ENCODE measurements around the gene PLS3.

The PLS3 gene

DNA sequence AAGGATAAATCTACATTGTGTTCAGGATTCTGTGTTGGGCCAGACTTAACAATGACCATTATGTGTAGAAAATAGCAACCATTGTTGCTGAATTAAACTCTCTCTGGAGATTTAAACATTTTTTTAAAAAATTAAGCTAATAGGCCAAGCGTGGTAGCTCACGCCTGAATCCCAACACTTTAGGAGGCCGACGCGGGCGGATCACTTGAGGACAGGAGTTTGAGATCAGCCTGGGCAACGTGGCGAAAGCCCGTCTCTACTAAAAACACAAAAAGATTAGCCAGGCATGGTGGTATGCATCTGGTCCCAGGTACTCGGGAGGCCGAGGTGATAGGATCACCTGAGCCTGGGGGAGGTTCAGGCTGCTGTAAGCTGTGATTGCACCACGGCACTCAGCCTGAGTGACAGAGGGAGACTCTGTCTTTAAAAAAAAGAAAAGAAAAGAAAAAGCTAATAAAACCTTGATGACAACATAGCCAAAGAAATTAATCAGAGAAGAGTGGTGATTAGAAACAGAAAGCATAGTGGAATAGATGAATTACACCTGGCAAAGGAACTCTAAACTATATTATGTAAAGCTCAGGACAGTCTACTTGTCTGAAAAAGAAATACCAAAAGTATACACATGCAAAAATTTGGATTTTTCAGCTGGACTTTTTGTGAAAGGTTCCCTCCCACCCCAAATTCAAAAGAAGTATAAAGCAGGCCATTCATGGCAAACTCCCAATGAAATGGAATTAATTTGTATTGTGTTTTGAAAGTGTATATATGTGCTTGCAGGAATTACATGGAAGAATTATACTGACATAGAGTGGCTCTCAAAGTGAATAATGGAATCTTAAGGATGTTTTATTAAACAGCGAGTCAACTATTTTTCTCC lies 21.9 kb downstream of the PLS3 start:
- H3K4me3 ChIP-seq (ENCODE audit: low read length), result no peak overlapping the region
- TF ChIP-seq ZNF274 (IDR thresholded peaks at IDR 0.05; ENCODE audit: low read depth, low read length), result no peak

DNA sequence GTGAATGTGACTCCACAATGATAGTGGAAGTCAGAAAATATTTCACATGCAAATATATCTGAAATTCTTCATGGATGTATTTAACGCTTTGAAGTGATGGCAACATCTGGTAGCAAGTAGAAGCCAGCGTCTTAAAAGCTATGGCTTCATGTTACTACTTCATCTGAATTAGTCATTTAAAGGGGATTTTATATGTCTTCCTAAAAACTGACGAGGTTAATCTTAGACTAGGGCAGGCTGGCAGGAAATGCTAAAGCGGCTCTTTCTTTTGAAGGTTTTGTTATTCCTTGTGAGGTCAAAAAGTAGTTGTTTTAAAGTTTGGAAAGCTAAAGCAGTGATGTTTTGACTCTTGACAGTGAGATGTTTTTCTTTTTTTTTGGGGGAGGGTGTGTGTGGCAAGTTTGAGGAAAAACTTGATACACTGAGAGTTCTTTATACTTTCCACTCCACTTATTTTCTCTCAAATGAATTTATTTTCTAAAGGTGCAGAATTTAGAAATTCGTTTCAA lies 22.6 kb downstream of the PLS3 start:
- no peak overlapping the region for H3K4me3 ChIP-seq (ENCODE audit: low read length)
- no peak for TF ChIP-seq ZNF274 (IDR thresholded peaks at IDR 0.05; ENCODE audit: low read depth, low read length)

DNA sequence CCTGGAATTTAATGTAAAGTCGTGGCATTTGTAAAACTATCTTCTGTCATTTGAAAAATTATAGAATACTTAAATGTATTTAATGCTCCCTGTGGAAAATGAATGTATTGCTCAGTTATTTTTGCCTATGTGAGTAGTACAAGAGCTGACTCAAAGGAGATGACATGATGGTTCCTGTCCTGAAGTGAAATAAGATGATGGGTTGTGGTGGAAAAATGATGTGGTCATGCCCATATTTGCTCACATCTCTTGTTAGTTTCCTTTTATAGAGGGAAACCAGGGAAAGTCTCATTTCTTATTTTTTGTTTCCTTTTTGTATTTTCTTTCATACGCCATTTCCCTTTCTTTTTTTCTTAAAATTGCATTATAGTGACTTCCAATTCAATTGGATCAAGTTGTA lies 23.7 kb downstream of the PLS3 start:
- no peak overlapping the region for H3K4me3 ChIP-seq (ENCODE audit: low read length)
- TF ChIP-seq ZNF274 (IDR thresholded peaks at IDR 0.05; ENCODE audit: low read depth, low read length), result no peak

DNA sequence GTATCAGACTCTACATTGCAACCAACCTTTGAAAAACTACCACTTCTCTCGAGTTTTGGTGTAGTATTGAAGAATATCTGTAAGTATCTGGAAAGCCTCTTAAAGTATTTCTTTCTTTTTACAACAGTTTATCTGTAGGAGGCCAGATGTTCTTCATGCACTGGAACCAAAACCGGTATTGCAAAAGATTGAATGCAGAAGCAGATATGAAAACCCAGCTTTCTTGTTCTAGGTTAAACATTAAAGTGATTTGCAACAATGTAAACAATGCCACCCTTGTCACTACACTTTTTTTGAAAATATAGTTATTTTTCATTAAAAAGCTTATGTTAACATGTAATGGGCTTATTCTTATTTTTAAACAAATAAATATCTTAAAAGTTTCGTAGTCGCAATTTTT lies 27.2 kb downstream of the PLS3 start:
- H3K4me3 ChIP-seq (ENCODE audit: low read length), result no peak overlapping the region

DNA sequence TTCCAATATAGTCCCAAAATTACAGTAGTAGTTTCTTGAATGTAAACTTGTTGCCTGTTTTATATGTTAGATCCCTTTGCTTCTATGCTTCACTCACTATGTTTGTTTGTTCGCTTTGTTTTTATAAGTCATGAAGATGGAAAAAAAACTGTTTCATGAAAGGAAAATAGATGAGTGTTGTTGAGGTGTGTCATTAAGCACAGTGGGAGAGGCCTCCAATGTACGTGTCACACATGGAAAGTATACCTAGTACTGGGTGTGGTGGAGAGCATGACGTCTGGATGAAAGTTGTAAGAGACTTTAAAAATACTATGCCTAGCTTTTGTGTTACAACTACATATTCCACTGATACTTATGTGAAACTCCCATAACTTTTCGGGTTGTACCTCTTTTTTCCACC lies 28.4 kb downstream of the PLS3 start:
- no peak overlapping the region for H3K4me3 ChIP-seq (ENCODE audit: low read length)
- no peak for TF ChIP-seq ZNF274 (IDR thresholded peaks at IDR 0.05; ENCODE audit: low read depth, low read length)

More for the DNA sequence above, 27.2 kb downstream of the PLS3 start:
- no peak for TF ChIP-seq ZNF274 (IDR thresholded peaks at IDR 0.05; ENCODE audit: low read depth, low read length)

DNA sequence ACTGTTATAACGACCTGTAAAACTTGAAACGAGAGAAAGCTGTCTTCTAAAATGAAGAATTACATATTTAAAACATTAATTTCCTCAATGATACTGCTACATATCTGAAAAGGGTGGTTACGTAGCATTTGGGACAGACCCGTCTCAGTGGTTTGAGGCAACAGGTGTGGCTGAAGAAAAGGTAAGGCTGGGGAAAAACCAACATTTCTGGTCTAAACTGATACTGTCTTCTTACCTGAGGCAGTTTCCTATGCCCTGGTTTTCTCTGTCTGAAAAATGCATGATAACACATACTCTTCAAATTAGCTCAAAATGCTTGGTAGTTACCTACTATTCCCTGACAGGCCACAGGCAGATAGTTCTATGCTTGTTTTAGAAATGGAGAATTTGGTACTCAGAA lies 30.4 kb downstream of the PLS3 start:
- no peak overlapping the region for H3K4me3 ChIP-seq (ENCODE audit: low read length)
- TF ChIP-seq ZNF274 (IDR thresholded peaks at IDR 0.05; ENCODE audit: low read depth, low read length), result no peak

DNA sequence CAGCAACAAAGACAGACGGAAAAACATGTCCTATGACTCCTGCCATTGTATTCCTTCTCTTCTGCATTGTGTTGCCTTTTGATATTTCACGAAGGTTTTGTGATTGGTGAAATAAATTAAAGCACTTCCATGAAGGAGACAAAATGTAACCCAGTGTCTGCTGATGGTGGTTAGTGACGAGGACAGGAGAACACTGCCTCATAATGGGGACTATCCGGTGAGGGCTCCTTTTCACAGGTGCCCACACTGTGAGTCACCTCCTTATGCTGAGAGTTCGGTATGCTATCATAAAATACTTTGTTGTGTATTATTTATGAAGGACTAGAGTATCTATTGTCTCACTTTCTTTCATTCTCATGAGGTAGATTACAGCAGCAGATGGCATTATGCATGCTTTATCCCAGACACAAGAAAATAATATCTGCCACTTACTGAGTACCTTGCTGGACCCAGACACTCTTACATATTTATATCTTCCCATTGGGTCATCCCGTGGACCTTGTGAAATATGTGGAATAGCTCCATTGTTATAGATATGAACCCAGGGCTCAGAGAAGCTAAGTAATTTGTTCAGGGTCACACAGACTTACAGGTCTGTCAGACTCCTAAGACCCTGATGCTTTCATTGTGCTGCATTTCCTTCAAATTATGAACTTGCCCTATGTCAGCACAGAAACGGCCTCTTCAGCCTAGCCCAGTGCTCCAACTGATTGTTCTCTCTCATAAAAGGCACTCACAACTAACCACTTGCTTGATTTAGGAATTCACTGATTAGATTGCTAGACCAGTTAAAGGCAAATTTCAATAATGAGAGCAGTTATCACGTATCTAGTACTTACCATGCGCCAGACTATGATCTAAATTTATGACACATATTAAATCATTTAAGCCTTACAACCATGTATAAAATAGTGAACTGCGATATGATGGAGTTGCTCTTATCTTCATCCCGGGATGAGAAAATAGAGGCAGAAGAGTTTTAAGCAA lies 31.2 kb downstream of the PLS3 start:
- H3K4me3 ChIP-seq (ENCODE audit: low read length), result no peak overlapping the region
- TF ChIP-seq ZNF274 (IDR thresholded peaks at IDR 0.05; ENCODE audit: low read depth, low read length), result no peak

DNA sequence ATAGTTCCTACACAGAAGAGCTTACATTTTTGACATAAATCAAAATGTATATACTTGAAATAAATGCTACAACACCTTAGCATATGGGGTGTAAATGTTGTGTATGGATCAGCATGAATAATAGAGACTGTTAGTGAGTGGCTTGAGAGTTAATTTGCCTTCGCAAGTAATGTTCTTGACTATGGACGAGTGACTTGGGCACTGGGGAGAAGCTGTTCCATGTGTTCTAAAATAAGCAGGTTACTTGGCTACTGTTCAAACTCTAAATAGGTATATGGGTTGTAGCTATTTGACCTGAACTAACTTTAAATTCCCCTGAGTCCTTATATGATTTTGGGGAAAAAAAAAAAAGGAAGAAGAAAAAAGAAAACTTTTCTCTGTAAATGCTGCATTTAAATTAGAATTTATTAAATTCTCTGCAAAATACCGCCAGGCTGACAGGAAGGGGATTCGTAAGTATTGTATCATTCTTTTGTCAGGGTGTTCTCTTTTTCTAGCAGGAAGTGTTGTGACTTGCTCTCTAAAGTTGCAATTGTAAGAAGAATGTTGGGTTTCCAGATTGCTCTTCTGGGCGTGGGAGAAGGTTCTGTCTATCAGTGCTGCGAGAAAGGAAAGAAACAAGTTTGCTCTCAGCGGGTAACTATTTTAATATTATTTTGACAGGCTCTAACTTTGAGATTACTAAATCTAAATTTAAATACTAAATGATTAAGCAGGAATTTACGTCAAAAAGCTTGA lies 32.2 kb downstream of the PLS3 start:
- TF ChIP-seq ZNF274 (IDR thresholded peaks at IDR 0.05; ENCODE audit: low read depth, low read length), result no peak
- H3K4me3 ChIP-seq (ENCODE audit: low read length), result no peak overlapping the region

DNA sequence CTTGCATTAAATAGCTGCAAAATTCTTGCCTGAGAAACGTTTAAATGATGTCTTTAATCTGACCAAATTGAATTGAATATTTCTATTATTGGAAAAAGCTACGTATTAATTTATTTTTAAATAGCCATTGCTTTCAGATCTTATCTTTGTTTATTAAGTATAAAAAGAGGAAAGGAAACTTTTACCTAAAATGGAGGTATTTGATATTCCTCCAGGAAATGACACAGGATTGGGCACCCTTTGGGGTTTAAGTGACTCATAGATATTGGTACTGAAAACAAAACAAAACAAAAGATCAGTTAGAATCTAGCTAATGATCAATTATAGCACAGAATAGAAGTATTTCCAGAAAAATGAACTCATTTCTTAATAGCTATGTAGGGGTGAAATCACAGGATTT lies 34.1 kb downstream of the PLS3 start:
- no peak overlapping the region for H3K4me3 ChIP-seq (ENCODE audit: low read length)
- TF ChIP-seq ZNF274 (IDR thresholded peaks at IDR 0.05; ENCODE audit: low read depth, low read length), result no peak

DNA sequence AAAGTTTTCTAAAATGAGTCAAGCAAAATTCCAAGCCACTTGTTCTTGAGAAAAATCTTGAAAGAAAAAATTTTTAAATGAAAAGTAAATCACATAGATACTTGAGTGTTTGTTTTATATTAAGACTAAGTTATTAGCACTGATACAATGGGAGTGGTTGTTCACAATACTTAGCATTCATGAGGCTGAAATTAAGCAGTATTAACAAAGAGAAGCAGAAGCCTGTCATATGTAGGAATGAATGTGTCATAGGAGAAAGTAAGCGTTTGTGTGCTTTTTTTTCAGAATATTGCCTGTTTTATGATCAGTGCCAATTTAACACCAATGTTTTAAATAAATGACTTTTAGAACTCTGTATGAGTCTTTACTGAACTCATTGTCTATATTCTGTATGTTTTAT lies 37.6 kb downstream of the PLS3 start:
- no peak for TF ChIP-seq ZNF274 (IDR thresholded peaks at IDR 0.05; ENCODE audit: low read depth, low read length)

DNA sequence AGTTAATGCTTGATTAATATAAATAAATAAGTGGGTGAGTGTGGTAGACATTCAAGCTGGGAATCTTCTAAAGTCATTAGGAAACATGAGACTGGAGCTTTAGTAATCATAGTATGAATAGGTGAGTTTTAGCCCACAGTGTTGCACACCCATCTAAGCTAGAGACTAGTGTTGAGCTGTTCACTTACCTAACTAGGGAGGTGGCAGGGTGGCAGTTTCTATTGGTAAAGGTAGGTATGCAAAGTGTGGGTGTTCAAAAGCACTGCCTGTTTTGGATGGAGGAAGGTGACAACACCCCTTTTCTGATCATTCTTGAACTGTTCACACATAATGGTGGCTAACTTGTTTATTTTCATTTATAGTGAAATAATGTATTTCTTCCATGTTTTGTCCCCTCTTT lies 41.3 kb downstream of the PLS3 start:
- no peak for TF ChIP-seq ZNF274 (IDR thresholded peaks at IDR 0.05; ENCODE audit: low read depth, low read length)

More for the DNA sequence above, 37.6 kb downstream of the PLS3 start:
- H3K4me3 ChIP-seq (ENCODE audit: low read length), result no peak overlapping the region

DNA sequence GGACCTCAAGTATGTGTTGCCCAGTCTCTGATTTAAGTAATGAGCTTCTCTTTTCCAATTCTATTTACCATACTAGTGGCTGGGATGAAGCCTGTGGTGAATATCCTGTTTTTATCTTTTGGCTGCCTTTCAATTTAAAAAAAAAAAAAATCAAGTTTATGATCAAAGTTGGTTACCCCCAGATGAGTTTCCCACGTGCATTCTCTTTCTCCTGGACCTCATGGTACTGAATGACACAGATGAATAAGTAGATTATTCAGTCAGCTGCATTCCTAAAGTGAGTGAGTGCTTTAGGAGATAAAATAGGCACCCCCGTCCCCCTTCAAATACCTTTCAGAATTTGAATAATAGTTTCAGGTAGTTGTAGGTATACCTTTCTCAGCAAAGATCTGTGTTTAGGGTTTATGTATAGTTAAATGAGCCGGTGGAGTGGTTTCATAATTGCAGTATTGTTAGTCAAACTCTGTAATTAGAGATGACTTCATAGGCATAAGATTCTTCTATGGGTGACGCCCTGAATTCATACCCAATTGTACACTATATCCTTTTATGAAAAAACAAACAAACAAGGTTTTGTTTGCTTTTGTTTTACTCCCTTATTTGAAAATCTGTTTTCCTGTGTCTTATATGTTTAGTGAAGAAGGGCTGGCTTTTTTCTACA lies 41.9 kb downstream of the PLS3 start:
- no peak for TF ChIP-seq ZNF274 (IDR thresholded peaks at IDR 0.05; ENCODE audit: low read depth, low read length)
- no peak overlapping the region for H3K4me3 ChIP-seq (ENCODE audit: low read length)

More for the DNA sequence above, 41.3 kb downstream of the PLS3 start:
- H3K4me3 ChIP-seq (ENCODE audit: low read length), result no peak overlapping the region

DNA sequence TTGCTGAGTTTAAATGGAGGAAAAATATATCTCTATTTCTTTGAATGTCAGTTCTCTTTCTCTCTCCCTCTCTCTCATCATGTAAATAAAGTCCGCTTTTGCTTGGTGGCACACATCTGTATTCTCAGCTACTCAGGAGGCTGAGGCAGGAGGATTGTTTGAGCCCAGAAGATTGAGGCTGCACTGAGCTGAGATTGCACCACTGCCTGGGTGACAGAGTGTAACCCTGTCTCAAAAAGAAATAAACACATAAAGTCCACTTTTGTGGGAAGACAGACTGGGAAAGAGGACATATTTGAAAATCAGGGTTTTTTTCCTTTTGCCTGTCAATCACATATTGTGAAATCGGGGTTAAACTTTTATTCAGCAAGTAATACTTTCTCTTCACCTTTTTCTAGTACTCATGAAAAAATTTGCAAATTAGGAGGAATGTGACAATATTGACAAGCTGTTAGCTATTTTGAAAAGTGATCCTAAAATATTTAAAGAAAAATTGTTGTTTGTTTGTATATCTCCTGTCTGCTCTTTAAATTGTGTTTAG lies 42.6 kb downstream of the PLS3 start:
- no peak for TF ChIP-seq ZNF274 (IDR thresholded peaks at IDR 0.05; ENCODE audit: low read depth, low read length)
- no peak overlapping the region for H3K4me3 ChIP-seq (ENCODE audit: low read length)
